HFFc6 (cell line): ENCODE results near the gene CCBE1. TPM values are rescaled to one million over a fixed set of nuclear protein-coding genes. Genes with fewer than 3 reads are reported as not detected.

Source experiments
- DNase-seq: peaks from one replicate; pipeline ENCODE4 v3.0.0-alpha.2; 2018
- H3K27ac Mint-ChIP-seq: 2 replicates; pipeline ENCODE4 v1.8.0; 2020; ENCODE audit warnings: mild to moderate bottlenecking, mixed read lengths
- H3K27me3 Mint-ChIP-seq: 2 replicates; pipeline ENCODE4 v1.8.0; 2021; ENCODE audit warnings: mild to moderate bottlenecking, moderate library complexity, mixed read lengths; ENCODE audit not compliant: insufficient read depth
- H3K36me3 Mint-ChIP-seq: 2 replicates; pipeline ENCODE4 v1.8.0; 2021; ENCODE audit warnings: low read depth, mixed read lengths
- H3K4me1 Mint-ChIP-seq: 2 replicates; pipeline ENCODE4 v1.8.0; 2020; ENCODE audit warnings: low read depth, mixed read lengths
- H3K4me3 Mint-ChIP-seq: 2 replicates; pipeline ENCODE4 v1.8.0; 2020; ENCODE audit warnings: mild to moderate bottlenecking, moderate library complexity, mixed read lengths
- H3K9me3 Mint-ChIP-seq: 2 replicates; pipeline ENCODE4 v1.8.0; 2020; ENCODE audit warnings: mild to moderate bottlenecking, mixed read lengths
- total RNA-seq, 6 experiments: library from RNA; stranded (reverse); fragmentation: NEBNext Ultra II Directional; extraction: Animal tissue kit (Norgen Biotek cat#: 25700); gene quantifications; 2 replicates in 1 of 6; 3 replicates in 5 of 6; pipeline ENCODE4 v1.2.3, GENCODE V29; 2021
- TF ChIP-seq, protein P1 (sequence below): fragments of 200-600 bp; sonication (generic); IDR thresholded peaks from 2 replicates; pipeline ENCODE4 v1.5.0; 2021; ENCODE audit warnings: antibody characterized with exemption, mild to moderate bottlenecking

CCBE1 gene
- total RNA-seq, 6 experiments from 2014 or later = 161 to 223 (median 206) TPM

DNA sequence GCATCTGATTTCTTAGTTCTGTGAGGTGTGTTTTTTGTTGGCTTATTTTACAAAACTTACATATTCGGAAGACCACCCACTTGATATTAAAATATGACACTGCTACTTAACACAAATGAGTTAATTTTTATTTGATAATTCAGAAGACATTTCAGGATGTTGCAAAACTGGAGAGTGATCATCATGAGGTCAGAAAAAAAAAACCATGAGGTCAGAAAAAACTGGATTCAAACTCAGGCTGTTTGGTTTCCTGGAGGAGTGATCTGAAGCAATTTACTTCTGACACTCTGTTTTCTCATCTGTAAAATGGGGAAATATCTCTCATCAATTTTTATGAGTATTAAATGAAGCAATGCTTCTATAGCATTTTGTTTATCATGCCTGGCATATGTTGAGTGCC lies 1.8 kb upstream of the CCBE1 start:
- DNase-seq = no peak
- Mint-ChIP-seq H3K27me3 (no peaks in the 10 kb centered on the region; the same call in 1 of the 2 replicates), H3K4me1 (peaks cover 70% of the 10 kb centered on the region), H3K27ac (peak overlapping the region; percentile 76), H3K4me3 (peak overlapping the region; percentile 96), H3K9me3 (peaks cover 7% of the 10 kb centered on the region), H3K36me3 (peaks cover 21% of the 10 kb centered on the region)
- TF ChIP-seq, protein P1, sequence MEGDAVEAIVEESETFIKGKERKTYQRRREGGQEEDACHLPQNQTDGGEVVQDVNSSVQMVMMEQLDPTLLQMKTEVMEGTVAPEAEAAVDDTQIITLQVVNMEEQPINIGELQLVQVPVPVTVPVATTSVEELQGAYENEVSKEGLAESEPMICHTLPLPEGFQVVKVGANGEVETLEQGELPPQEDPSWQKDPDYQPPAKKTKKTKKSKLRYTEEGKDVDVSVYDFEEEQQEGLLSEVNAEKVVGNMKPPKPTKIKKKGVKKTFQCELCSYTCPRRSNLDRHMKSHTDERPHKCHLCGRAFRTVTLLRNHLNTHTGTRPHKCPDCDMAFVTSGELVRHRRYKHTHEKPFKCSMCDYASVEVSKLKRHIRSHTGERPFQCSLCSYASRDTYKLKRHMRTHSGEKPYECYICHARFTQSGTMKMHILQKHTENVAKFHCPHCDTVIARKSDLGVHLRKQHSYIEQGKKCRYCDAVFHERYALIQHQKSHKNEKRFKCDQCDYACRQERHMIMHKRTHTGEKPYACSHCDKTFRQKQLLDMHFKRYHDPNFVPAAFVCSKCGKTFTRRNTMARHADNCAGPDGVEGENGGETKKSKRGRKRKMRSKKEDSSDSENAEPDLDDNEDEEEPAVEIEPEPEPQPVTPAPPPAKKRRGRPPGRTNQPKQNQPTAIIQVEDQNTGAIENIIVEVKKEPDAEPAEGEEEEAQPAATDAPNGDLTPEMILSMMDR = no peak

DNA sequence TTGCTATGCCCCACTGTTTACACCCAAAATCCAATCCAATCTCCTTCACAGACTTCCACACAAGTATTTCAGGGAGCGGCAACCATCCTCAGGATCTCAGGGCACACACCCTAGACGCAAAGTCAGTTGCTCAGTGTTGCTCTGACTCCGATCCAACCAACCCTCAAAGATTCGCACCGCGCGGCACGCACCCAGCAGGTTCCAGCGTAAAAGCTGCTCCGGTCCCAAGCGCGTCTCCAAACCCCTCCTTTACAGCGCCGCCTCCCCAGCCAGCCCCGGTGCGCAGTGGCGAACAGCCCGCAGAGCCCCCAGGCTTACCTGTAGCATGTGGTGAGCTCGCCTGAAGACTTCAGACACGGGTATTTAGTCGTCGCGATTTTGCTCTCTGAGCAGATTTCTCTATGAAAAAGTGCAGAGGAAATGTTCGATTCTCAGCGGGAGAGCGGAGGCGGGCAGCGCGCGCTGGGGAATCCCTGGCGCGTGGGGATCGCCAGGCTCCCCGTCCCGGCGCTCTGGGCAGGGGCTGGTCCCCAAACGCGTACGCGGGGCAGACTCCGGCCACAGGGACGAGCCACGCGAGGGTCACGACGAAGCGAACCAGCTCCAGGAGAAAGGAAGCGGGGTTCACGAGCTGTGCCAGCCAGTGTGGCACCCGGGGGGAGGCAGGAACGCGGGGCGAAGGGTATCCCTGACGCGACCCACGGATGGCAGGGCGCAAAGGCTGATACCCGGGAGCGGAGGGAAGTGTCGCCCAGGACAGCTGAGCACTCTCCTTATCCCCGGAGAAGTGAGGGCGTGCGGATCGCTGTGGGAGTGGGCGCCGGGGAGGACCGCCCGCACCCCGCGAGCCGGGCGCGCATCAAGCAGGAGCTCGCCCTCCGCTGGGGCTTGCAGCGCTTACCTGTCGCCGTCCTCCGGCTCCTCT lies 650 bp downstream of the CCBE1 start:
- H3K4me3 Mint-ChIP-seq = peak overlapping the region; percentile 96
- H3K4me1 Mint-ChIP-seq = peaks cover 77% of the 10 kb centered on the region
- peak overlapping the region; percentile 89 for H3K27ac Mint-ChIP-seq
- DNase-seq = peak; percentile 45
- H3K36me3 Mint-ChIP-seq = peaks cover 39% of the 10 kb centered on the region
- TF ChIP-seq, protein P1 = no peak
- H3K9me3 Mint-ChIP-seq = peaks cover 11% of the 10 kb centered on the region
- no peaks in the 10 kb centered on the region; the same call in 1 of the 2 replicates for H3K27me3 Mint-ChIP-seq

DNA sequence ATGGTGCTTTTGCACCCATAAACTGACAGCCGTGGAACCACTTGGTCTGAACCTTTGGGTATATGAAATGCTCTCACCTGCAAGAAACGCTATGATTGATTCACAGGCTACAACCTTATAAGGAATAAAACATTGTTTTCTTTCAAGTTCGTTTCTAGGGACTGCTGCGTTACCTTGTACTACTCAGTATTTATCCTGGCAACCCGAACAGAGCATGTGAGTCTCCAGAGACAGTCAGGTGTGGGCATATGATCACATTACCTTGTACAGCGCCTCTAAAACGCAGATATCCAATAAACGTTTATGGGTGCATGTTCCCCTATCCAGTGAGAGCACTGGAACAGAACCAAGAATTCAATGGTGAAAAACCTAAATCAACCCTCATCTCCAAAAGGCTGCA lies 1.7 kb downstream of the CCBE1 start:
- Mint-ChIP-seq H3K27me3 (no peaks in the 10 kb centered on the region; the same call in 1 of the 2 replicates), H3K36me3 (peaks cover 40% of the 10 kb centered on the region), H3K4me1 (peaks cover 77% of the 10 kb centered on the region), H3K27ac (peak overlapping the region; percentile 89), H3K9me3 (peaks cover 11% of the 10 kb centered on the region), H3K4me3 (peak overlapping the region; percentile 96)
- TF ChIP-seq, protein P1 = no peak
- no peak for DNase-seq

DNA sequence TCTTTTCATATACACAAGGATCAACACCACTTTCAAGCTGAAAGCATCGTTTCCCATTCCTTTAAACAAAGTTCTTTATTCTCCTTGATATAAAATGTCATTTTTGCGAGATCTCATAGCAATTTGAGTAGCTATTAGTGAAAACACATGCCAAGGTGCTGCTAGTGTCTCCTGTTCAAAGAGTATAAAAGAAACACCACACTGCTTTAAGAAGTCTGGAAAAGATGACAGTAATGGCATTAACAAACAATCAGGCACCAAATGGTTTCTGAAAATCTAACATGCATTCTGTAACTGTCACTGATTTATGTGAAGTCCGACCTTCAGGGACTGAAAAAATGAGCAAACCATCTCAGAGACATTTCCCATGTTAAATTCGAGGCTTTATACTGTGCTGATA lies 2.4 kb downstream of the CCBE1 start:
- Mint-ChIP-seq H3K27me3 (no peaks in the 10 kb centered on the region; the same call in 1 of the 2 replicates), H3K4me3 (peak overlapping the region; percentile 96), H3K9me3 (peaks cover 11% of the 10 kb centered on the region), H3K4me1 (peaks cover 77% of the 10 kb centered on the region), H3K27ac (peak overlapping the region; percentile 89), H3K36me3 (peaks cover 48% of the 10 kb centered on the region)
- DNase-seq = no peak
- TF ChIP-seq, protein P1 = no peak

DNA sequence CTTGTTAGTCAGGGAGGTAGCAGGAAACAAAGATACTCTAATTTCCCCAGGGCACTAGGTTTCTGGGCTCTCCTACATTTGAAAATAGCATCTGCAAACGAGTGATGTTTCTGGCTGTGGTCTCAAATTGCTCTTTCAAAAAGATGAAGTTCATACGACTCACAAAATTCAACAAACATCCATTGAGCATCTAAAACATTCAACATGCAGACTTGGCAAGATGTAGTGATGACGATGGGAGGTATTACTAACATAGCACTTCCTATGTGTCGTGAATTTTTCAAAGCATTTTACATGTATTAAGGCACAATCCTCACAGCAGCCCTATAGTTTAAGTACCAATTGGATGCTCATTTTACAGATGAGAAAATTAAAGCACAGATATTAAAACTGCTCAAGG lies 5.2 kb downstream of the CCBE1 start:
- TF ChIP-seq, protein P1 = no peak
- no peak for DNase-seq
- peaks cover 11% of the 10 kb centered on the region for H3K9me3 Mint-ChIP-seq
- H3K27ac Mint-ChIP-seq = peak overlapping the region; percentile 89
- peaks cover 81% of the 10 kb centered on the region for H3K4me1 Mint-ChIP-seq
- no peaks in the 10 kb centered on the region for H3K27me3 Mint-ChIP-seq
- H3K4me3 Mint-ChIP-seq = peak overlapping the region; percentile 96
- peaks cover 63% of the 10 kb centered on the region for H3K36me3 Mint-ChIP-seq
